Neural cell (in vitro differentiated cells): Measurements from ENCODE around the gene TSPAN18. TPM values are rescaled to one million over a fixed set of nuclear protein-coding genes. Genes with fewer than 3 reads are reported as not detected.

Experiments
- H2AFZ ChIP-seq: fragments of 200-600, 300-800 bp; sonication (generic), shearing (Covaris generic); 2 replicates; pipeline ENCODE4 v1.6.0; 2014; ENCODE audit warnings: low read depth, mild to moderate bottlenecking, antibody characterized with exemption, low read length, moderate library complexity
- H3F3A ChIP-seq: fragments of 200-600 bp; shearing (Covaris generic); 2 replicates; pipeline ENCODE4 v1.6.1; 2016; ENCODE audit warnings: mild to moderate bottlenecking, moderate library complexity, mixed read lengths, antibody characterized with exemption, low read length; ENCODE audit not compliant: insufficient read depth, poor library complexity, severe bottlenecking
- H3K27ac ChIP-seq: fragments of 200-600, 300-800 bp; sonication (generic), shearing (Covaris generic); 2 replicates; pipeline ENCODE4 v1.5.1; 2014; ENCODE audit warnings: mild to moderate bottlenecking, low read length, moderate library complexity
- H3K27me3 ChIP-seq: fragments of 300-800, 200-600 bp; sonication (generic), shearing (Covaris generic); 2 replicates; pipeline ENCODE4 v1.6.0; 2014; ENCODE audit warnings: mild to moderate bottlenecking, low read depth, low read length, moderate library complexity; ENCODE audit not compliant: insufficient read depth
- H3K36me3 ChIP-seq: fragments of 300-800, 200-600 bp; sonication (generic), shearing (Covaris generic); 2 replicates; pipeline ENCODE4 v1.5.1; 2014; ENCODE audit warnings: mild to moderate bottlenecking, antibody characterized with exemption, low read length, moderate library complexity; ENCODE audit not compliant: insufficient read depth
- H3K4me2 ChIP-seq: fragments of 300-800, 200-600 bp; sonication (generic), shearing (Covaris generic); 2 replicates; pipeline ENCODE4 v1.6.0; 2014; ENCODE audit warnings: mild to moderate bottlenecking, low read length
- H3K4me3 ChIP-seq: fragments of 300-800, 200-600 bp; sonication (generic), shearing (Covaris generic); 2 replicates; pipeline ENCODE4 v1.5.1; 2014; ENCODE audit warnings: mild to moderate bottlenecking, low read length, moderate library complexity
- H3K79me2 ChIP-seq: fragments of 200-600 bp; shearing (Covaris generic); replicated peaks from 2 replicates; pipeline ENCODE4 v1.6.0; 2014; ENCODE audit warnings: mild to moderate bottlenecking, low read length, moderate library complexity; ENCODE audit not compliant: insufficient read depth
- H3K9ac ChIP-seq: fragments of 300-800, 200-600 bp; sonication (generic), shearing (Covaris generic); 2 replicates; pipeline ENCODE4 v1.6.1; 2016; ENCODE audit warnings: mild to moderate bottlenecking, low read length, mixed read lengths
- H3K9me2 ChIP-seq: fragments of 200-600 bp; shearing (Covaris generic); 2 replicates; pipeline ENCODE4 v1.6.1; 2016; ENCODE audit warnings: mild to moderate bottlenecking, low read length, mixed read lengths; ENCODE audit not compliant: insufficient read depth
- H3K9me3 ChIP-seq: fragments of 200-600, 300-800 bp; sonication (generic), shearing (Covaris generic); 2 replicates; pipeline ENCODE4 v1.6.1; 2016; ENCODE audit warnings: mild to moderate bottlenecking, mixed run types, low read length, moderate library complexity, mixed read lengths
- H4K20me1 ChIP-seq: fragments of 200-600 bp; shearing (Covaris generic); 2 replicates; pipeline ENCODE4 v1.6.1; 2016; ENCODE audit warnings: mild to moderate bottlenecking, mixed run types; ENCODE audit not compliant: insufficient read depth
- EP300 ChIP-seq: fragments of 450-650 bp; conservative IDR thresholded peaks from 2 replicates; pipeline ENCODE4 v1.6.1; 2014; ENCODE audit warnings: antibody characterized with exemption, mild to moderate bottlenecking, moderate library complexity; ENCODE audit not compliant: poor library complexity, severe bottlenecking
- EZH2 ChIP-seq: fragments of 200-600, 300-800 bp; shearing (Covaris generic), sonication (generic); IDR thresholded peaks from 2 replicates; pipeline ENCODE4 v1.6.1; 2014; ENCODE audit warnings: antibody characterized with exemption, low read length, borderline replicate concordance, mild to moderate bottlenecking; ENCODE audit not compliant: insufficient read depth, poor library complexity, severe bottlenecking
- MXI1 ChIP-seq: fragments of 450-650 bp; conservative IDR thresholded peaks from 2 replicates; pipeline ENCODE4 v1.6.1; 2014; ENCODE audit warnings: antibody characterized with exemption, mild to moderate bottlenecking; ENCODE audit not compliant: poor library complexity, severe bottlenecking
- POLR2AphosphoS5 ChIP-seq: IDR thresholded peaks from 2 replicates; pipeline ENCODE4 v1.6.1; 2012
- RAD21 ChIP-seq: fragments of 450-650 bp; conservative IDR thresholded peaks from 2 replicates; pipeline ENCODE4 v1.6.1; 2014; ENCODE audit warnings: antibody characterized with exemption, mild to moderate bottlenecking, moderate library complexity
- SMC3 ChIP-seq: fragments of 450-650 bp; conservative IDR thresholded peaks from 2 replicates; pipeline ENCODE4 v1.6.1; 2014; ENCODE audit warnings: antibody characterized with exemption, mild to moderate bottlenecking, moderate library complexity; ENCODE audit not compliant: poor library complexity
- TAF1 ChIP-seq: IDR thresholded peaks from 2 replicates; pipeline ENCODE4 v1.6.1; 2012; ENCODE audit warnings: low read depth
- polyA plus RNA-seq: library from polyadenylated mRNA; depleted of rRNA; stranded (reverse); fragments of >200 nt; gene quantifications from 2 replicates; pipeline ENCODE4 v1.2.3, GENCODE V29; 2014
- TF ChIP-seq, protein P1 (sequence below): fragments of 450-650 bp; IDR thresholded peaks from 2 replicates; pipeline ENCODE4 v1.5.1; 2014; ENCODE audit warnings: antibody characterized with exemption, mild to moderate bottlenecking, moderate library complexity; ENCODE audit not compliant: poor library complexity, severe bottlenecking
- TF ChIP-seq, protein P2 (sequence below): IDR thresholded peaks from 2 replicates; pipeline ENCODE4 v1.6.1; 2012; ENCODE audit warnings: borderline replicate concordance

The TSPAN18 gene
- polyA plus RNA-seq, 1 donor from 2014 or later = 8.4 TPM

DNA sequence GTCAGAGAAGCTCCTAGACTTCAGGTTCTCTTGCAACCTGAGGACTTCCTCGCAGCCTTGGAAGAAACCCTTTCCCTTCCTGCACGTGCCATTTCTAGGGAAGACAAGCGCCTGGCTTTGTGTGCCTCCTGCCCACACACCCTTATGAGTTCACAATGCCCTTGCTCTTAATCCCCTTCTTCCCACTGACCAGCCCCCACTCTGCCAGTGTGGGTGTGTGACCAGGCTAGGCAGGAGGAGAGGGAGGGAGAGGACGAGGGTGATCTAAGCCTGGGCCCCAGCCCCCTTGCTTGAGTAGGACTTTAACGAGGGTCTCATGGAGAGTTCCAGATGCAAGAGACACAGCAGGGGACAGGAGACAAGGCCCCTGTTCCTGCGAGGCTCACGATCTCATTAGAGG lies 193.7 kb downstream of the TSPAN18 start:
- Histone ChIP-seq H3K4me3 (no peak overlapping the region), H3K9me2 (no peaks in the 10 kb centered on the region), H3K9me3 (no peaks in the 10 kb centered on the region), H3K79me2 (no peaks in the 10 kb centered on the region), H3F3A (no peaks in the 10 kb centered on the region), H3K36me3 (no peaks in the 10 kb centered on the region), H3K4me2 (no peak overlapping the region), H3K9ac (no peak overlapping the region), H3K27ac (no peak overlapping the region), H3K27me3 (no peaks in the 10 kb centered on the region), H2AFZ (no peak overlapping the region), H4K20me1 (no peaks in the 10 kb centered on the region)
- TF ChIP-seq EZH2 = no peak

DNA sequence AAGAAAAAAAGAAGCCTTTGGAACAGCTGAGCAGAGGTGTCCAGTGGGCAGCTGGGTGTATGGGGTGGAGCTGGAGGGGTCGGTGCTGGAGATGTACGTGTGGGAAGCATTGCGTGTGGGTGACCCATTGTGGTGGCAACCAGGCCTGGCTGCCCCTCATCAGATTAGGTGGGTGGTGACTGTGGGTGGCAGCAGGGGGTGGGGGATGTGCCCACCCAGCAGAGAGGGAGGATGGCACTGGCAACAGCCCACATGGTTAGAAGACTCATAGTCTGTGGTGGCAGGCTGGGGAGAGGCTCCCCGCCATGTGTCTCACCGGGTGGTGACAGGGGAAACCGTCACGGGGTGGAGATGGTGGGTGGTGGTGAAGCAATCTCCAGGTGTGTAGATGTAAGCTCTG lies 196.4 kb downstream of the TSPAN18 start:
- Histone ChIP-seq H3K4me3 (no peak overlapping the region), H3K9ac (no peak overlapping the region), H2AFZ (no peak overlapping the region), H3K9me2 (no peaks in the 10 kb centered on the region), H3K9me3 (no peaks in the 10 kb centered on the region), H4K20me1 (no peaks in the 10 kb centered on the region), H3K27me3 (no peaks in the 10 kb centered on the region), H3K36me3 (no peaks in the 10 kb centered on the region), H3K79me2 (no peaks in the 10 kb centered on the region), H3K27ac (no peak overlapping the region), H3K4me2 (no peak overlapping the region), H3F3A (no peaks in the 10 kb centered on the region)
- no peak for TF ChIP-seq EZH2
- TF ChIP-seq TAF1 = no peak
- no peak for TF ChIP-seq SMC3
- no peak for TF ChIP-seq POLR2AphosphoS5
- TF ChIP-seq RAD21 = no peak
- no peak for TF ChIP-seq MXI1
- TF ChIP-seq, protein P1, sequence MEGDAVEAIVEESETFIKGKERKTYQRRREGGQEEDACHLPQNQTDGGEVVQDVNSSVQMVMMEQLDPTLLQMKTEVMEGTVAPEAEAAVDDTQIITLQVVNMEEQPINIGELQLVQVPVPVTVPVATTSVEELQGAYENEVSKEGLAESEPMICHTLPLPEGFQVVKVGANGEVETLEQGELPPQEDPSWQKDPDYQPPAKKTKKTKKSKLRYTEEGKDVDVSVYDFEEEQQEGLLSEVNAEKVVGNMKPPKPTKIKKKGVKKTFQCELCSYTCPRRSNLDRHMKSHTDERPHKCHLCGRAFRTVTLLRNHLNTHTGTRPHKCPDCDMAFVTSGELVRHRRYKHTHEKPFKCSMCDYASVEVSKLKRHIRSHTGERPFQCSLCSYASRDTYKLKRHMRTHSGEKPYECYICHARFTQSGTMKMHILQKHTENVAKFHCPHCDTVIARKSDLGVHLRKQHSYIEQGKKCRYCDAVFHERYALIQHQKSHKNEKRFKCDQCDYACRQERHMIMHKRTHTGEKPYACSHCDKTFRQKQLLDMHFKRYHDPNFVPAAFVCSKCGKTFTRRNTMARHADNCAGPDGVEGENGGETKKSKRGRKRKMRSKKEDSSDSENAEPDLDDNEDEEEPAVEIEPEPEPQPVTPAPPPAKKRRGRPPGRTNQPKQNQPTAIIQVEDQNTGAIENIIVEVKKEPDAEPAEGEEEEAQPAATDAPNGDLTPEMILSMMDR = no peak
- no peak for TF ChIP-seq EP300
- TF ChIP-seq, protein P2, sequence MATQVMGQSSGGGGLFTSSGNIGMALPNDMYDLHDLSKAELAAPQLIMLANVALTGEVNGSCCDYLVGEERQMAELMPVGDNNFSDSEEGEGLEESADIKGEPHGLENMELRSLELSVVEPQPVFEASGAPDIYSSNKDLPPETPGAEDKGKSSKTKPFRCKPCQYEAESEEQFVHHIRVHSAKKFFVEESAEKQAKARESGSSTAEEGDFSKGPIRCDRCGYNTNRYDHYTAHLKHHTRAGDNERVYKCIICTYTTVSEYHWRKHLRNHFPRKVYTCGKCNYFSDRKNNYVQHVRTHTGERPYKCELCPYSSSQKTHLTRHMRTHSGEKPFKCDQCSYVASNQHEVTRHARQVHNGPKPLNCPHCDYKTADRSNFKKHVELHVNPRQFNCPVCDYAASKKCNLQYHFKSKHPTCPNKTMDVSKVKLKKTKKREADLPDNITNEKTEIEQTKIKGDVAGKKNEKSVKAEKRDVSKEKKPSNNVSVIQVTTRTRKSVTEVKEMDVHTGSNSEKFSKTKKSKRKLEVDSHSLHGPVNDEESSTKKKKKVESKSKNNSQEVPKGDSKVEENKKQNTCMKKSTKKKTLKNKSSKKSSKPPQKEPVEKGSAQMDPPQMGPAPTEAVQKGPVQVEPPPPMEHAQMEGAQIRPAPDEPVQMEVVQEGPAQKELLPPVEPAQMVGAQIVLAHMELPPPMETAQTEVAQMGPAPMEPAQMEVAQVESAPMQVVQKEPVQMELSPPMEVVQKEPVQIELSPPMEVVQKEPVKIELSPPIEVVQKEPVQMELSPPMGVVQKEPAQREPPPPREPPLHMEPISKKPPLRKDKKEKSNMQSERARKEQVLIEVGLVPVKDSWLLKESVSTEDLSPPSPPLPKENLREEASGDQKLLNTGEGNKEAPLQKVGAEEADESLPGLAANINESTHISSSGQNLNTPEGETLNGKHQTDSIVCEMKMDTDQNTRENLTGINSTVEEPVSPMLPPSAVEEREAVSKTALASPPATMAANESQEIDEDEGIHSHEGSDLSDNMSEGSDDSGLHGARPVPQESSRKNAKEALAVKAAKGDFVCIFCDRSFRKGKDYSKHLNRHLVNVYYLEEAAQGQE = no peak

DNA sequence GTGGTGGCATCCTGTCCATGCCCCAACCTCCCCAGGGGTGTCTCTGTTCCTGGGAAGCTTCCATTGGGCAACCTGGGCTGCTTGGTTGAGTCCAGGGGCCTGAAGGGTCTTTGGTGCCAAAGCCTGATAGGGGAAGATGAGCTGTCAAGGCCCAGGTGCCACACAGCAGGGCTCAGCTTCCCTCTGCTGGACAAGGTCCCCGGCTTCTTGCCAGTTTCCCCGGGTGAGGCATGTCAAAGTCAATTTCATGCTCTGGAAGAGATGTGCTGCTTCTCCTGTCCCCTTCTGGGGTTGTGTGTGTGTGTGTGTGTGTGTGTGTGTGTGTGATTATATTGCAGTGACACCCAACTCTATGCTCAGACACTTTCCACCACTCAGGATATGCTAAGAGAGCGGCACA lies 197.0 kb downstream of the TSPAN18 start:
- TF ChIP-seq SMC3 = no peak
- no peak overlapping the region for H2AFZ ChIP-seq
- H3F3A ChIP-seq = no peaks in the 10 kb centered on the region
- H3K4me2 ChIP-seq = no peak overlapping the region
- H3K79me2 ChIP-seq = no peaks in the 10 kb centered on the region
- H3K4me3 ChIP-seq = no peak overlapping the region
- no peaks in the 10 kb centered on the region for H3K9me2 ChIP-seq
- no peak overlapping the region for H3K27ac ChIP-seq
- H3K9ac ChIP-seq = no peak overlapping the region
- H4K20me1 ChIP-seq = no peaks in the 10 kb centered on the region
- no peaks in the 10 kb centered on the region for H3K27me3 ChIP-seq
- no peaks in the 10 kb centered on the region for H3K9me3 ChIP-seq
- no peaks in the 10 kb centered on the region for H3K36me3 ChIP-seq
